ENCODE results near the gene RBM44. TPM values are rescaled to one million over a fixed set of nuclear protein-coding genes. Genes with fewer than 3 reads are reported as not detected.
"Not testable (repeated sequence)": the region's sequence is repeated elsewhere in the genome, so short reads cannot be mapped to it uniquely, and the experiment has no call there.

RBM44 gene
- total RNA-seq, 2 experiments from 2014 or later = 0.42 to 1.2 TPM

GRCh38 chr2:237864940-237865622, 66.5 kb downstream of the RBM44 start:
- no peak for DNase-seq
- Mint-ChIP-seq H3K4me3 (no peak overlapping the region), H3K4me1 (peaks cover 7% of the 10 kb centered on the region), H3K9me3 (ENCODE audit: low read depth) (no peaks in the 10 kb centered on the region), H3K27ac (no peak overlapping the region), H3K36me3 (no peaks in the 10 kb centered on the region), H3K27me3 (peaks cover 58% of the 10 kb centered on the region)
- CTCF ChIA-PET = no interaction called here
- ATAC-seq = no peak

DNA sequence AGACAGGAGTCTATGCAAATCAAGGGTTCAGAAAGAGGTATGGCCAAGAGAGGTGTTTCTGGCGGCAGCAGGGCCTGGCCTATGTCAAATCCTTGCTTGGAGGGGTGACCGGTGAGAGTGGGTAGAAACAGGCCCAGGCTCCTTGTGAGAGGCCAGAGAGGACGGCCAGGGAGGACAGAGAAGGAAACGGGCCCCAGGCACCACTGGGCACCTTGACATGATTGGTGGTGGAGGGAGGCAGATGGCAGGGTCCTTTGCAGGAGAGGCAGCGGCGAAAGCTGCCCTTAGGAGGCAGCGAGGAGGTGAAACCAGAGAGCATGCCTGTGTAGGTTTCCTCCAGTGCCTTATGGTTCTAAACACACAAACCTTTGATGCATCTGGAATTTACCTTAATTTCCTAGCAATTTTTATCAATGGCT, 67.1 kb downstream of the RBM44 start:
- peaks cover 58% of the 10 kb centered on the region for H3K27me3 Mint-ChIP-seq
- CTCF ChIA-PET = no interaction called here

DNA sequence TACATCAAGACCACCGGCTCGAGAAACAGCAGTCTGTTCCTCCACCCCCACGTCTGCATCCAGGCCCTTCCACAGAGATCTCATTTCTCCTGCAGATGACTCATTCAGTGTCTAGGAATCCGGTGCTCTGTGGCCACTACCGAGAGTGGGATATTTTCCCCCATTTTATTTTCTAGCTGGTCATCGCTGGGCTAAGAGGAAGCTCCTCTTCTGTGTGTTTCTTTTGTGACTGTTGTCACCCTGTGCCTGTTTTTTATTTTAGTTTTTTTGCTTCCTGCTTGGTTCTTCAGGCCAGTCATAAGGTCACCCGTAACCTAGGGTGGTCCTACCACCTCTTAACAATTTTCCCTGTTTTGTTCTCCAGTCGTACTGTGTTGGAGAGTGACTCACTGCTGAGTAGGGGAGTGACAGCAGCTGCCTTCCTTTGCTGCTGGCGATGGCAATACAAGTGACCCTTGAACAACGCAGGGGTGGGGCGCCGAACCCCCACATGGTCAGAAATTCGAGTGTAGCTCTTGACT, 67.6 kb downstream of the RBM44 start:
- H3K9me3 Mint-ChIP-seq (ENCODE audit: low read depth) = no peaks in the 10 kb centered on the region
- no peaks in the 10 kb centered on the region for H3K36me3 Mint-ChIP-seq
- H3K27me3 Mint-ChIP-seq = peaks cover 58% of the 10 kb centered on the region
- DNase-seq = peak; percentile 29
- no peak overlapping the region for H3K4me3 Mint-ChIP-seq
- no peak overlapping the region for H3K27ac Mint-ChIP-seq
- CTCF ChIA-PET = no interaction called here
- peaks cover 5% of the 10 kb centered on the region for H3K4me1 Mint-ChIP-seq
- ATAC-seq = no peak

More for the DNA sequence above, 67.1 kb downstream of the RBM44 start:
- Mint-ChIP-seq H3K4me1 (peaks cover 5% of the 10 kb centered on the region), H3K27ac (no peak overlapping the region), H3K9me3 (ENCODE audit: low read depth) (no peaks in the 10 kb centered on the region), H3K4me3 (no peak overlapping the region), H3K36me3 (no peaks in the 10 kb centered on the region)
- ATAC-seq (no peak), DNase-seq (peak; percentile 31)

DNA sequence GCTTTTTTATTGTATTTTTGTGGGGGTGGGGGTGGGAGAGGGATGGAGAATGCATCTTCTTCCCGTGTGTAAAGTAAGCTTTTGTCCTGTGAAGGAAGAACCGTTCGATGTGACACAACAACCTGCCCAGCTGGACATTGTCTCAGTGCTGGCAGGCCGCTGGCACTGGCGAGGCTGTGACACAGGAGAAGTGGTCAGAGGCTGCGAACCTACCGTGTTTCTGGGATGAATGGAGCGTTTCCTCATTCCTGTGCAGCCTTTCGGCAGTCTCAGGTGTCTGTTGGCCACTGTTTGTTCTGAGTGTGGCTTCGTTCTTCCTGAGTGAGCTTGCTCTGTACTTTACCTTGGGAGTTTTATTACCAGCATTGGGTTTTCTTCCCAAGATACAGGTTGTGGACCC, 68.9 kb downstream of the RBM44 start:
- CTCF ChIA-PET = no interaction called here
- no peak overlapping the region for H3K27ac Mint-ChIP-seq
- peak; percentile 31 for DNase-seq

GRCh38 chr2:237868074-237868473, 69.5 kb downstream of the RBM44 start:
- not testable (repeated sequence) for H3K9me3 Mint-ChIP-seq (ENCODE audit: low read depth); H3K4me3 Mint-ChIP-seq; DNase-seq; H3K4me1 Mint-ChIP-seq; H3K36me3 Mint-ChIP-seq; ATAC-seq; H3K27ac Mint-ChIP-seq
- CTCF ChIA-PET = interaction anchor here (1.3 kb wide), 1 partner anchor 287 kb away, joined by 3 read pairs; no protein-coding TSS in a partner anchor
- H3K27me3 Mint-ChIP-seq = peaks cover 48% of the 10 kb centered on the region

More for the DNA sequence above, 68.9 kb downstream of the RBM44 start:
- no peak overlapping the region for H3K4me3 Mint-ChIP-seq
- H3K36me3 Mint-ChIP-seq = no peaks in the 10 kb centered on the region
- ATAC-seq = no peak
- H3K9me3 Mint-ChIP-seq (ENCODE audit: low read depth) = no peaks in the 10 kb centered on the region
- peaks cover 5% of the 10 kb centered on the region for H3K4me1 Mint-ChIP-seq
- peaks cover 50% of the 10 kb centered on the region for H3K27me3 Mint-ChIP-seq

GRCh38 chr2:237868631-237869342, 70.2 kb downstream of the RBM44 start:
- ATAC-seq (no peak), DNase-seq (peak; percentile 26)
- H3K4me1 Mint-ChIP-seq = peaks cover 8% of the 10 kb centered on the region
- H3K9me3 Mint-ChIP-seq (ENCODE audit: low read depth) = no peaks in the 10 kb centered on the region
- peaks cover 50% of the 10 kb centered on the region for H3K27me3 Mint-ChIP-seq
- CTCF ChIA-PET = interaction anchor here (1.3 kb wide), 1 partner anchor 287 kb away, joined by 3 read pairs; no protein-coding TSS in a partner anchor
- H3K27ac Mint-ChIP-seq = no peak overlapping the region
- no peaks in the 10 kb centered on the region for H3K36me3 Mint-ChIP-seq
- H3K4me3 Mint-ChIP-seq = no peak overlapping the region

- DNase-seq (peak; percentile 35), ATAC-seq (no peak)
- Mint-ChIP-seq H3K36me3 (no peaks in the 10 kb centered on the region), H3K27ac (no peak overlapping the region), H3K4me1 (peaks cover 8% of the 10 kb centered on the region), H3K4me3 (no peak overlapping the region), H3K27me3 (peaks cover 50% of the 10 kb centered on the region), H3K9me3 (ENCODE audit: low read depth) (no peaks in the 10 kb centered on the region)
- CTCF ChIA-PET = interaction anchor here (0.8 kb wide), 1 partner anchor 63 kb away, joined by 5 read pairs; no protein-coding TSS in a partner anchor
These were observed 70.9 kb downstream of the RBM44 start for GRCh38 chr2:237869343-237870102.

DNA sequence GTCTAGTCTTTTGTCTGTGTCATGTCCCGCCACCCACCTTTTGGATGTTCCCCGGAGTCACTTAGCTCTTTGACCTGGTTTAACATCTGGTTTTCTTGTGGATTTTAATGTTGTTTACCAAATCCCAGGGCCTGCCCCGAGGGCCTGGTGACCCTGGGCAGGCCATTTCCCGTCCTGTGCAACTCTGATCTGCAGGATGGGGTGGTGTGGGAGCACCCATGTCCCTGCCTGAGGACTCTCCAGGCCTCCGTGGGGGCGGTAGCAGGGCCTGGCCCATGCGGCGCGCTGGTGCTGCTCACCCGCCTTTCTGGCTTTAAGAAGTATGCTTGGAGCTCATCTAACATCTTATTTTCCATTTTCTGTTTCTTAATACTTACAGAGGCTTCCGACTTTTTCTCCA, 71.5 kb downstream of the RBM44 start:
- H3K4me3 Mint-ChIP-seq = no peak overlapping the region
- H3K36me3 Mint-ChIP-seq = no peaks in the 10 kb centered on the region
- no peak for ATAC-seq

DNA sequence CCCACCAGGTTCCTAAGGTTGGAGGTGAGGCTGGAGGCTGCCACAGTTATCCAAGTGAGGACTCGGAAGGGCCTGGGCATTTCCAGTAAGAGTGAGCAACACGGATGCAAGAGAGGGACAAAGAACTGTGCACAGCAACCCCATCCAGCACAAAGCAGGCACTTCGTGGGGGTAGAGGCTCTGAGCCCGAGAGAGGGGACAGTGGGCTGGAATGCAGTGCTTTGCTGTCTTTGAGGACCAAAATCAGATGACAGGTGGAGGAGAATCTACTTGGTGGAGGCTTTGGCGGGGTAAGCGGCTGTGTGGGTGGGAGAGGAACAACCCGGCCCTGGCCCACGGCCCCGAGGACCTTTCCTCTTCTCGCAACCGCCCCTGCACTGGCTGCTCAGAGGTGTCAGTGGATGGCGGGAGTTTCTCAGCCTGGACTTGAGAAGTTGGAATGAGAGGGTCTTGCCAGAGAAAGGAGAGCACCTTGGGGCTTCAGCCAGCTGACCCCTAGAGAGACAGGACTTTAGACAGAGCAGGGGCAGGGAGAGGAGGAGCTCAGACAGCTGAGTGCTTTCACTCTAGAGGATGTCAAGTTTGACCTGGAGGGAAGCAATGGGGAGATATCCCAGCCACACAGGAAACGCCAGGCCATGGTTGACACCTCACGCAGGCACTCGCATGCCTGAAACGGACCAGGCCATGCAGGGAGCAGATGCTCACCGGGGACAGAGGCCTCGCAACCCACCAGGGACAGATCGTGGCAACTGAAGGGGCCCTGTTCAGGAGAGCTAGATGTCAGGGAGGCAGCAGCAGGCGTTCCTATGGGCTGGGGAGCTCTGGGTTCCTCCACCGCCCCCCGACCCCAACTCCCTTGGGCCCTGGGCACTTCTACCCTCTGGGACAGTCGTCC, 72.4 kb downstream of the RBM44 start:
- CTCF ChIA-PET = no interaction called here
- no peaks in the 10 kb centered on the region for H3K36me3 Mint-ChIP-seq
- ATAC-seq (no peak), DNase-seq (peak; percentile 38)
- H3K27me3 Mint-ChIP-seq = peaks cover 50% of the 10 kb centered on the region
- no peak overlapping the region for H3K4me3 Mint-ChIP-seq
- peaks cover 8% of the 10 kb centered on the region for H3K4me1 Mint-ChIP-seq
- no peaks in the 10 kb centered on the region for H3K9me3 Mint-ChIP-seq (ENCODE audit: low read depth)
- no peak overlapping the region for H3K27ac Mint-ChIP-seq

More for the DNA sequence above, 71.5 kb downstream of the RBM44 start:
- H3K27me3 Mint-ChIP-seq = peaks cover 50% of the 10 kb centered on the region
- no peaks in the 10 kb centered on the region for H3K9me3 Mint-ChIP-seq (ENCODE audit: low read depth)
- peak; percentile 7 for DNase-seq
- peaks cover 8% of the 10 kb centered on the region for H3K4me1 Mint-ChIP-seq
- CTCF ChIA-PET = interaction anchor here (0.8 kb wide), 1 partner anchor 63 kb away, joined by 5 read pairs; no protein-coding TSS in a partner anchor
- no peak overlapping the region for H3K27ac Mint-ChIP-seq

GRCh38 chr2:237872178-237872887, 73.8 kb downstream of the RBM44 start:
- ATAC-seq = no peak
- Mint-ChIP-seq H3K9me3 (ENCODE audit: low read depth) (no peaks in the 10 kb centered on the region), H3K36me3 (no peaks in the 10 kb centered on the region), H3K27me3 (peaks cover 44% of the 10 kb centered on the region), H3K4me3 (no peak overlapping the region), H3K4me1 (peaks cover 8% of the 10 kb centered on the region), H3K27ac (no peak overlapping the region)
- no peak for DNase-seq
- CTCF ChIA-PET = no interaction called here

GRCh38 chr2:237873421-237873831, 74.8 kb downstream of the RBM44 start:
- no peaks in the 10 kb centered on the region for H3K9me3 Mint-ChIP-seq (ENCODE audit: low read depth)
- no peak overlapping the region for H3K27ac Mint-ChIP-seq
- CTCF ChIA-PET = no interaction called here
- DNase-seq (no peak), ATAC-seq (no peak)
- peaks cover 8% of the 10 kb centered on the region for H3K4me1 Mint-ChIP-seq
- no peaks in the 10 kb centered on the region for H3K36me3 Mint-ChIP-seq
- no peak overlapping the region for H3K4me3 Mint-ChIP-seq
- peaks cover 33% of the 10 kb centered on the region for H3K27me3 Mint-ChIP-seq

- Mint-ChIP-seq H3K4me3 (no peak overlapping the region), H3K9me3 (ENCODE audit: low read depth) (no peaks in the 10 kb centered on the region), H3K36me3 (no peaks in the 10 kb centered on the region), H3K27me3 (peaks cover 27% of the 10 kb centered on the region), H3K4me1 (peaks cover 6% of the 10 kb centered on the region), H3K27ac (no peak overlapping the region)
- no peak for ATAC-seq
- CTCF ChIA-PET = no interaction called here
- no peak for DNase-seq
These were observed 75.4 kb downstream of the RBM44 start for GRCh38 chr2:237873897-237874551.

Measured in activated CD8-positive, alpha-beta memory T cell treated with anti-CD3 and anti-CD28 coated beads, Interleukin-2, amount 10 ng/mL, durations not matched to agents 7 days and 5 days (primary cell).